ENCODE data around the gene PZP.

PZP gene

DNA sequence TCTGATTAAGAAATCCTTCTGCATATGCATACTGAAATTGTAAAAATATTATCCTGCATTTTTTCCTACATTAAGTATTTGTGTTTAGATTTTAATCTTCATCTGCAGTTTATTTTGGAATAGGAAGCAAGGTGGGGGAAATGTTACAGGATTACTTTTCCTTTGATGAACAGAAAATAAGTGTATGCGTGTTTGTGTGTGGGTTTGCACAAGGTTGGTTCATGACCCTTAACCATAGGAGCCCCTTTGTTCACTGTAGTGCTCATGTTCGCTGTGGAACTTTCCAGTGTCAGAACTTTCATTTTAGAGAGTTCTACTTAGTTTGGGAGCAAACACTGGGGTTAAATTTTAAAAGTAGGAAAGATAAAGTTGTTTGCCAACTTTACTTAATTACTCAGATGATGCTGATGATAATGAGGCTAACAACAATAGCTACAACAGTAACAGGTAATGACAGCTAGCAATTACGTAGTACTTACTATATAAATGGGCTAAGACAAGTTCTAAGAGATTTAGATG is 86.0 kb downstream of the PZP start:
- DNase-seq, result no peak

DNA sequence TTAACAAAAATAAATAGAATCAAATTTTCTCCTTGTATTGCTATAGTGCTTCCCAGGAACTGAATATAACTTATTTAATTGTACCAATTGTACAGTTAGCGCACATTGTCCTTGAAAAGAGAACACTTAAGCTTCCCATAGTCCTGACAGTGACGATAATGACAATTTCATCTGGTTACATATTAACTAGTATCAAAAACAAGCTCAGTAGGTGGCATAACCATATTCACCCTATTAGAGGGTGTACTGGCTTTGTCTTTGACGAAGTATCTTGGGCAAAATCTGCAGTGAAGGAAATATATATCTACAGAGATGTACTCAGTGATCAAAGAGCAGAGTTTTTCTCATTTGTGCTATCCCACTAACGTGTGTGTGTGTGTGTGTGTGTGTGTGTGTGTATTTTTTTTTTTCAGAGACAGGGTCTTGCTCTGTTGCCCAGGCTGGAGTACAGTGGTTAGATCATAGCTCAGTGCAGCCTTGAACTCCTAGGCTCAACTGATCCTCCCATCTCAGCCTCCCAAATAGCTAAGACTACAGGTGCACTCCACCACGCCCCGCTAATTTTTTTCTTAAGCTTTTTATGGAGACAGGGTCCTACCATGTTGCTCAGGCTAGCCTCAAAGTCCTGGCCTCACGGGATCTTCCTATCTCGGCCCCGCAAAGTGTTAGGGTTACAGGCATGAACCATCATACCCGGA is 87.6 kb downstream of the PZP start:
- DNase-seq, result no peak

DNA sequence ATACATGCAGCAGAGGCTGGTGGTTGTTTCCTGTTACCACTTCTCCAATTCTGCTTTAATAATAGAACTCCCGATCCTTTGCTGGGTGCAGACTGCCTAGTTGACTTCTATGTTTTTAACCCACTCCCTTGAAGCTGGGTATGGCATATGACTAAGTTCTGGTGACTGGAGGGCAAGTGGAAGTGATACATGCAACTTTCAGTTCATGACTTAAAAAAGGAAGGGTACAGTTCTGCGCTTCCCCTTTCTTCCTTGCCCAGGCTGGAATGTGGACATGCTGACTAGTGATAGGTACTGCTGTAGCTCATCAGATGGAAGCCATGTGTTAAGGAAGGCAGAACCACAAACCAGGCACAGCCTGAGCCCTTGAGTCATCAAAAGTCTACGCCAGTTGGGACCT is 90.0 kb downstream of the PZP start:
- DNase-seq, result no peak

DNA sequence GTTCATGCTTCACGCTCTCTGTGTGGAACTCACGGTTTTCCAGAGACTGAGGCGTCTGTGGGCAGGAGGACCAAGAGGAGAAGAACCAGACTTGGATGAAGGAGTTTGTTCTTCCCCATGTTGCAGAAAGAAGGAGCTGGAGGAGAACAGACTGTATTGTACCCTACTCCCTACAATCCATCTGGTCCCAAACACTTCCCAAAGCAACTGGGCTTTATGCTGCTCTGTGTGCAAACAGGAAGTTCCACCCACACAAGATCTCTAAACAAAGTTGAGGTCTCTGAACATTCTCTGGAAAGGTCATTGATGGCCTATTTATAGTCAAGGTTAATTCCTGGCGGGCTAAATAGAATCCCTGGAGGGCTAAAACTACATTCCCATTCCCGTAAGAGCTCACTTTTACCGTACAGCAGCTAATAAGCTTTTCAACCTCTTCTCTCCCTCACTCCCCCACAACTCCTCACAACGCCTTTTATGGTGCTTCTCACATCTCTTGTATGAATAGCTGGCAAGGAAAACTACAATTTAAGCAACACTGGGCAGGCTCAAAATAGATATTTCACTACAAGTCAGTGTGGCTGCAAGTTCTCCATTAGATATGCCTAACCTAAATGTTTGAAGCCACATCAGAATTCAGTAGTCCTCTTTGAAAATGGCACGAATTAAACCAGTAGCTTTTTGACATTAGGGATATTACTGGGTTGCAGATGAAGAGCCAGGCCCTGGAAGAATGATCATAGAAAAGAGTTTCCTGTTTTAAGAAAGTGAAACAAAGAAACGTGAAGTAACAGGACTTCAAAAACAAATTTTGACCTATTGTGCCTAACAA is 92.2 kb downstream of the PZP start, which contains the start of gene A2M:
A2M (minus strand) TSS at position 189 of the 829 bp plus-strand sequence; CDS start at position 119, 70 bp downstream.
- DNase-seq, result no peak

DNA sequence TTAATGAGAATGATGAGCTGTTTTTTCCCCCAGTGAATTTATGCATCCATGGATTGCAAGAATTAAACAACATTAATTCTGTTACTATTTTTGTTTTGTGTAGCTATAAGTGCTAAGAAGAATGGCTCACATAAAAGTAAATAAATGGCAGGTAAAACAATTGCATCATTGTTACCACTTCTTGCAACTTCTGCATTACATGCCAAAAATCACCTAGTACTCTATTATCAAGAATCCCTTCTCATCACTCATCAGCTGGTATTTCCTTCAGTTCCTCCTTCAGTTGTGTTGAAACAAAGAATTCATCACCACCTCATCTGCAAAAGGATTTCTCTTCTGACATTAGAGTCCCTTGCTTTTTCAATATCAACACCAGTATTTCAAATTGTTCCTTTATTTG is 93.2 kb downstream of the PZP start:
- no peak for DNase-seq

DNA sequence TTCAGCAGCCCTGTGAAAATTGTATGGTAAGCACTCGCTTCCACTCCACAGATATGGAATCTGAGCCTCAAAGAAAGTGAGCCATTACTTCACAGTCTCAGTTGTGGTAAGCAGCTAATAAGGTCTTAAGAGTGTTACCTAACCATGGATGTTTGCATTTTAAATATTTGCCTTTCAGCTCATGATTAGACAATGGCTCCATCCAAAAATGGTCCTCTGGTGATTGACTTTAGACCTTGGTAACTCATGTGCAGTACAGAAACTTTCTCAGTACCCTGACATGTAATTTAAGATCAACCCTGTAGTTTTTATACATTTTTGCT is 94.2 kb downstream of the PZP start:
- no peak for DNase-seq

DNA sequence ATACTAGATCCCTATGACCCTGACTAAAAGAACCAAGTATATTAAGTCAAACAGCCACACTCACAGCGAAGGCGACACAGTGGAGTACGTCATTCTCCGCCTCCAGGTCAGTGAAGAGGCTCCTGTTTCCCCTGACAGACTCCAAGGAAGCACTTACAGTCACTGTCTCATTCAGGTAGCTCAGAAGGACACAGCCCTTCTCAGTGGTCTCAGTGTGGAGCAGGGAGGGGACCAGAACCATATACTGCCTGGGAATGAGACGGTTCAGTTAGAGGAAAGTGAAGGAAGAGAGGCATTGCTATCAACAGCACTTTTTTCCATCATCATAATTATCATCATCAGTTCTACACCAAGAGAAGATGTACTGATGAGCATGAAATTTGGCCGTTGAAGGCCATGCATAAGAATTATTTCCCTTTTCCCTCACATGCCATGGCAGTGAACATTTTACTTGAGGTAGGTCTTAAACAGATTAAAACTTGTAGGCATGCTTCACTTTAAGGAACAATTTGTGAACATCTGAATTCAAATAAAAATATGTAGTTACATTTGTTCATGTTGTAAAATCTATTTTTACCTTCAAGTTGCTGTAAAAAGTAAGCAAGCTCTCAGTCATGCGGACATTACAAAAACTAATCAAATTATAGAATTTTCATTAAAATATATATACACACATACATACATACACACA is 94.8 kb downstream of the PZP start:
- DNase-seq, result no peak

DNA sequence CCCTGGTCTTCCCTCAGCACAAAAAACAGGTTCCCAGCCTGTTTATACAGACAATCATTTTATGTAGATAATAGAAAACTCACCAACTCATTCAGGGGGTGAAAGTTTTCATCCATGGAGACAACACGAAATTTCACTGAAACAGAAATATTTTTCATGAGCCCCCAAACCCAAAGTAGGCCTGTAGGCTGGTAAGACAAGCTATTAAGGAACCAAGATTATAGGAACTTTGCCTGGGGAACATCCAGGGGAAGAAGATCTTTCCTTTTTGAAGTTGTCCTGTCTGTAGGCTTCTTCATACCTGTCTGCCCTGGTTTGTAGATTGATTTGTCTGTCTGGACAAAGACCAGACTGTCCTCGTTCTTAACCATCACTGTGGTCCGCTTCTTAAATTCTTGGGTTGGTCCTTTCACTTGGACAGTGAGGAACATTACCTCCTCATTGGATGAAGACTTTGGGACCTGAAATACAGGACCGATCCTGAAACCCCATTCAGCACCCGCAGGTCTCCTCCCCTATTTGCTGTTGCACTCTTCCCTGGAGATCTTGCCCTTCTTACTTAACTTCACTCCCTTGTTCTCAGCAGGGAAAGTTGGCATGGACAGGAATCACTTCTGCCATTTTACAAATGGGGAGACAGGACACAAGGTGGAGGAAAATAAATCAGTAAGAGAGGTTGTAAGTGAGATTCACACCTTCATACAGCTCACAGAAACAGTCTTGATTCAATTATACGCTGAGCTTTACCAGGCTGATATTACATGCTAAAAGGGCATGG is 95.9 kb downstream of the PZP start:
- DNase-seq, result no peak

DNA sequence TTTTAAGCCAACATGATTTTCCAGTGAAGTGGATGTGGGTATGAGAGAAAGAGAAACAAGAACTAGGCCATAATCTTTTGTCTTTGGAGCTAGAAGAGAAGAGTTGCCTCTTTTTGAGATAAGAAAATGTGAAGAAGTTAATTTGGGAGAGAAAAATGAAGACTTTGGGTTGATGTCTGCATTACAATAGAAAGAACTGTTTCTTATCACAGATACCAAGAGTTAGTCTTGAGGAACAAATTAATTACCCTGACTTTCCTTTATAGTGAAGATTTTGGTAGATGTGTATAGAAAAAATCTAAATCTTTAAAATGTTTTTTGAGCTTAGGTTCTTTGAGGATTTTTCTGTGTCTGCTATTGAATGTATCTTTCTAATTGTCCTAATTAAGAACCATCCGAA is 96.7 kb downstream of the PZP start:
- no peak for DNase-seq

DNA sequence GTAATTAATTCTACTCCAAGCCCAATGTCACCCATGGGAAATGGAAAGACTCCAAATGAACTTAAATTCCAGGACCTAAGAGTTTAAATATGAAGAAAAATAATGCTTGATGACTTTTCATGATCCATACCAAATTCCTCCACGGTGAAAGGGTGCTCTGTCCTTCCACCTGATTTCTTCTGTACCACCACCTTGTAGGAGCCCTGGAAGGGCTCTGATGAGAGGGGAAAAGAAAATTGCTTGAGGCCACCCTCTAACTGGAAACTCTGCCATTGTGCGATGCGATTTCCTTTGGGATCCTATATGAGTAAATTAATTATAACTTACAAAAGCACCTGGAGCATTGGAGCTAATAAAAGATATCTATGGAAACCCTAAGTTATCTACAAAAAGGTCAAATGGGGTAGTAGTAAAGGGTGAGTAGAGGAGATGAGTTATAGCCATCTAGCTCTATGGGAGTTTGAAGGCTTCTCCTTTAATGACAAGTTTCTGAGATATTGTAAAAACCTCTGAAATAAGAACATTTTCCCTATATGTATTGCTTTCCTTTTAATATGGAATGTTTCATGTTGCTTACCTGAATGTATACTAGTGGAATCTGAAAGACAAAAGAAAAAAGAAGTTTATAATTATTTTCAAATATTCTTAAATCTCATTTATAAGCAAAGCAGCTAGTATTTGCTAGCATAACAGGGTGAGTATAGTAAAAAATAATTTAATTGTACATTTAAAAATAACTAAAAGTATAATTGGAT is 98.3 kb downstream of the PZP start:
- no peak for DNase-seq

DNA sequence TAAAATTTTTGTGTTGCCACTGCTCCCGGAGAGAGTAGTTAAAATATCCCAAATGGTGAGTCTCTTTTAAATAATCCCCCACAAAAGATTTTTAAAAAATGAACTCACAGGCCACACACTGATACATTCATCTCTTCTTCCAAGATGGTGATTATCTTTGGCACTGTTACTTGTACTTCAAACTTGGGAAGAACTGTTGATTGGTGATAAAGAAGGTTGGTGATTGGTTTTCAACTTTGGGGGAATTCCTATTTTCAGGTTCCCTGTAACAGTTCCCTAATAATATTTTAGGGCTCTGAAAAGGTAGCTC is 99.0 kb downstream of the PZP start:
- DNase-seq, result no peak

DNA sequence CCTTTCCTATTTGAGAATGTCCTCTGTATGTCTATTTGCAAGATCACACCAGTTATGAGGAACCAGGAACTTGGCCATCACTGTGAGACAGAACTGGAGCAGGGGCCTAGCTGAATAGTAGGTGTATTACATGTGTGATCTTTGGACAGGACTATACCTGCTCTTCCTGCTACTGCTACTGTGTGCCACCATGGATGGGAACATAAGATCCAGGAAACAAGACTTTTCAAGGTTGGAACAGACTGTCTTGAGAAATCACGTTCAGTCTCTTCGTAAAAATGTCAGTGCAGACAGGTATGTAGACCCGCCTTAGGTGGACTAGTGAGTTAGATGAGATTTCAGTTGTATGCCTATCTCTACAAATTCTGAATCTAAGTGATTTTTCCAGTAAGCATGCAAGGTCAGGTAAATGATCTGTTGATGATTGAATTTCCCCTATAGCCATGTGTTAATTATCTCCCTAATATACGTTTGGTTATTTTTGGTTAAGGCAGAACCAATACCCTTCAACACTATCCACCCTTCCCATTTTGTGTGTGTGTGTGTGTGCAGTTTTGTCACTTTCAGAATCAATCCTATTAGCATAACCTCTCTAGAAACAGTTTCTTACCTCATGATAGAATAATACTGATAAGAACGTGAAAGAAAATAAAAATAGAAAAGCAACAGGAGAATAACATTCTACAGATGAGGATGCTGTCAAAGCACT is 99.5 kb downstream of the PZP start:
- no peak for DNase-seq

DNA sequence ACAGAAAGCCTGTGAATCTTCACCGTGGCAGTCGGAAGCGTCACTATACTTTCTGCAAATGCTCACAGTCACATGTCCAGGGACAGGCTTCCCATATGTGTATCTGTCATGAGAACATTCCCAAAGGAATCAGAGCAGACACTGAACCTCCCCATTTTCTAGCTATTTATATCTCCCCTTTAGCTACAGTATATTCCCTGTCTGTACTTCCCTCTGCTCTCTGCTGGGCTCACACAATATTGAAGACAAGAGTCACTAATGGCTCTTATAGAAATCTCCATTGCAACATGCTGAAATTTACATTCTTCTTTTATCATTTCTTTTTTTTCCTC is 100.7 kb downstream of the PZP start:
- DNase-seq, result no peak

DNA sequence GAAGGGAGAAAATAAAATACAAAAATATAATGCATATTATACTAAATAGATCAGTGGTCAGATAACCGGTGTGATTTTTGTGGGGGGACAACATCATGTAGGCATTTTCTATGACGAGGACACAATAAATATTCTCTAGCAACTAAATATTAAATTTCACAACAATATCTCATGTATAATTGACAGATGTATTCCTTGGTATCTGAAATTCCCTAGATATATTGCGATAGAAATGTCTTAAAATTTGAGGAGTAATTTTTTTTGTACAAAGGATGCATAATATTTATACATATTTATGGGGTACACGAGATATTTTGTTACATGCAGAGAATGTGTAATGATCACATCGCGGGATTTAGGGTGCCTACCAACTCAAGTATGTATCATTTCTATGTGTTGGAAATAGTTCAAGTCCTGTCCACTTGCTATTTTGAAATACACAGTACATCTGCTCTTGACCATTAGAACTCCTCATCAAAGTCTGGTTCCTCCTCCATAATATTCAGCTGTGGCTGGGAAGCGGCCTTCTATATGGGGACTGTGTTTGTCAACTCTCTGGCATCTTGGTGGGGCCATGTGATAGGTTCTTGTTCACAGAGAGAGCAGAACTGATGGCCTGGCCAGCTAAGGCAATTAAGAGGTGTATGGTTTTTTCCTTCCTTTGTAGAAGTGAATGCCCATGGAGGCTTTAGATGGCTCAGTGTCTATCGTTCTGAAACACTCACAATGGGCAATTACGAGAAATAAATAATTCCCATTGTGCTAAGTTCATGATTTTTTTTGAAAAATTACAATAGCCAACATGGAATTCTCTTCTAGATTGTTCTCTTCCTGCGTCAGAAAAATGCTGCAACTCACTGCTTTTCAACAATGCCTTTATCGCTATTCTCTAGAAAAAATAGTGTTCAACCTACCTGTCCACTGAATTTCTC is 101.3 kb downstream of the PZP start:
- DNase-seq, result no peak

DNA sequence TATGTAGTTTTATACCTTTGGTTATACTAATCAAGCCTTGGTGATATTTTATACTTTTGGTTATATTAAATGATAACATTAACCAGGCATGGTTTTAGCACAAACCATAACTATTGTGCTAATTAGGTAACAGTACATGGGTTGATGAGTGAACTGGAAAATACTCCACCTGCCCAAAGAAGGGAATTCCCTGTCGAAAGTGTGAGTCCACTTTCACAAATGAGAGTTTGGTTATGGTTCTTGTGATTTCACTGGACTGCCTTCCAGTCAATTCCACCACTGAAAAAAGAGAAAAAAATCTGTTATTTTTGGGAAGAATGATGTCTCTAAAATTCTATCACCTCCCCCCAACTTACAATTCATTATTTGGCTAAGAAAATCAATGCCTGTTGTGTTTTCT is 102.1 kb downstream of the PZP start:
- DNase-seq, result no peak

DNA sequence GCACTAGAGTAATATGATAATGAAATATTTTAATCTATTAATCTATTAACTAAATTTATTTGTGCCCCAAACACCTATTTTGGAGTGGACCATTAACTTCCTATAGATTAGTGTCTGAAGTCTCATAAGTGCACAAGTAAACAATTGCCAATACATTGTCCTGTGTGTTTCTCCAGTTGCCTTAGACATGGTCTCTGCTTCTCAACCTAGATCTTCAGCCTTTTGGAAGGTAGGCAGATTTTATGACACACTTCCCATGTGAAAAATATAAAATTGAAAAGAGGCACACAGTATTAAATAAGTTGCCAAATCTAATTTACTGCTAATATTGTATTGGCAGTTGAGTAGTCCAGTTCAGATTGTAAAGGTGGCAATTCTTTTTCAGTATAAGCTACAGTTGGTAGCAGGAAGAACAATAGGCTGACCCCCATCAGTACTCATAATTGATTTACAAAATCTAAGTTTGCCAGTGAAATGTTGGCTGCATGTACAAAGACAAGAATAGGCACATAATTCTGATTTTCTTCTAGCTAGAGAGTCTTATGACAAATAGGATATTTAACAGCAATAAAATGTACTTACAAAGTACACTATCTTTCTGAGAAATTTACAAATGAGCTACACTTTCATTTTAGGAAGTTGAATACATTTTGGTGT is 103.3 kb downstream of the PZP start:
- DNase-seq, result no peak

DNA sequence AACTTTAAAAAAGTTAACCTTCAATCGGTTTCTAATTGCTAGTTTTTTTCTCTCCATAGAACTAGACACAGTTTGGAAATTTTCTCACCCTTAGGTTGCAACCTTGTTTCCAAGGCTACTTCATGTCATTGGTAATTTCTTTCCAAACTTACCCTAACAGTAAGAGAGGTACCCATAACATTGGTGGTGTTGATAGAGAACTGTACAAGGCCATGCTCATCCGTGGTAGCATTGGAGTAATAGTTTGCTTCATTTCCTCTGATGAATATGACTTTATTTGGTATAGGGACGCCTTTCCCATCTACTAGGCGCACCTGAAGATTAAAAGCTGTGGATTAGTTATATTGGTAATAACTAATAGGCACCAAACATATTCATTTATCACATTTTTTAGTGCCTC is 104.1 kb downstream of the PZP start:
- no peak for DNase-seq

DNA sequence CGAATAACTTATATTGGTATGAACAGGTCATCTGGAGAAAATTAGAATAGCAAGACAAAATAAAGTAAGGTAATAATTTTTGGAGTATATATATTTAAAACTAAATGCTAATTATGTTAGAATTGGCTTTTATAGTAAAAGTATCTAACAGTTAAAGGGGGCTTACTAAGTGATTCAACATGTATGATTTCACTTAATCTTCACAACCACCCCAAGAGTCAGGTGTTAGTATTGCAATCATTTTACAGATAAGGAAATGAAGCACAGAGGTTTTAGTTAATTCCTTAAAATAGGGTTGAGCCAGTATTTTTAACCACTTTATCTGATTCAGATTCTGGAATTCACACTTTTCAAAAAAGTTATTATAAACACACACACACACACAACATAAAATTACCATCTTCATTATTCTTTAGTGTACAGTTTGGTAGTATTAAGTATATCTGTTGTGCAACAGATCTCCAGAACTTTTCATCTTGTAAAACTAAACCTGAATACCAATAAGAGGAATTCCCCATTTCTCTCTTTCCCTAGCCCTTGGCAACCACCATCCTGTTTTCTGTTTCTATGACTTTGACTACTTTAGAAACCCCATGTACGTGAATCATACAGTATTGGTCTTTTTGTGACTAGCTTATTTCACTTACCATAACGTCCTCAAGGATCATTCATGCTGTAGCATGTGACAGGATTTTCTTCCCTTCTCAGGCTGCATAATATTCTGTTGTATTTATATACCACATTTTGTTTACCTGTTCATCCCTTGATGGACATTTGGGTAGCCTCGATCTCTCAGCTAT is 104.9 kb downstream of the PZP start:
- DNase-seq, result no peak

DNA sequence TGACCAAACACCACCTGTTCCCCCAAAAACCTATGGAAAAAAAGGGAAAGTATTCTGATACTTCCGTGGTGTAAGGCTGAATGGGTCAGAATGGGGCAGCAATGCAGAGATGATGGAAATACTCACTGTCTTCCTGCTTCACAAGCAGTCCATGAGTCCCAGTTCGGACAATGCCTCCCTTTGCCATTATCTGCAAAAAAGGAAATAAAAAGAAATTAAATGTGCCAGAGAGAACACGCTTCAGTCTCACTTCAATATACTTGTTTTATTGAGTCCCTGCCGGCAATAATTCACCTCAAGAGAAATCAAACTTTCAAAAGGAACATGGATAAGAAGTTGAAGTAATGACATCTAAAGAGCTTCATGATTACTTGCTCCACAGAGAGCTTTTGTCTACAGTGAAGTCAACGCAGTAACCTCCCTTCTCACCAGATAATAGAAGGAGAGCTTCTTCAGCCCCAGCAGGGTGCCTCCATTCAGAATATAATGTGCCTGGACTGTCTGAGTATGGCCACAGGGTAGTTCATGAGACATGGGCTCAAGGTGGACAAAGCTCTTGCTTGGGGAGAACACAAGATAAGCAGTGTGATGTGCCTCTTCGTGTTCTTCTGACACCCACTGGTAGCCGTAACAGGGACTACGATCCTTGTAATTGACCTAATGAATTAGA is 107.0 kb downstream of the PZP start:
- no peak for DNase-seq

All from NCI-H524 (cell line).